ENCODE data around the gene NPIPA7.
"Not testable (repeated sequence)": the region's sequence is repeated elsewhere in the genome, so short reads cannot be mapped to it uniquely, and the experiment has no call there.

Gene NPIPA7

GRCh38 chr16:16369081-16369856 lies 9.7 kb upstream of the NPIPA7 start:
- not testable (repeated sequence) for H3K27ac ChIP-seq (ENCODE audit: low read depth, low read length); H2AFZ ChIP-seq (ENCODE audit: low read length, unreplicated experiment); H3K4me3 ChIP-seq (ENCODE audit: low read depth, low read length); H3K4me1 ChIP-seq (ENCODE audit: control insufficient read depth, insufficient read depth, low read length, unreplicated experiment); H3K79me2 ChIP-seq (ENCODE audit: control insufficient read depth, insufficient read depth, low read length, unreplicated experiment); H3K36me3 ChIP-seq (ENCODE audit: insufficient read depth, low read length); H3K27me3 ChIP-seq (ENCODE audit: insufficient read depth, low read length)

- H3K27ac ChIP-seq (ENCODE audit: low read depth, low read length); H3K36me3 ChIP-seq (ENCODE audit: insufficient read depth, low read length); H3K27me3 ChIP-seq (ENCODE audit: insufficient read depth, low read length); H3K4me1 ChIP-seq (ENCODE audit: control insufficient read depth, insufficient read depth, low read length, unreplicated experiment); H3K4me3 ChIP-seq (ENCODE audit: low read depth, low read length); H3K79me2 ChIP-seq (ENCODE audit: control insufficient read depth, insufficient read depth, low read length, unreplicated experiment); H2AFZ ChIP-seq (ENCODE audit: low read length, unreplicated experiment): not testable (repeated sequence)
Measured at GRCh38 chr16:16371136-16371735, 7.7 kb upstream of the NPIPA7 start.

GRCh38 chr16:16374192-16374591 lies 4.7 kb upstream of the NPIPA7 start:
- H3K79me2 ChIP-seq (ENCODE audit: control insufficient read depth, insufficient read depth, low read length, unreplicated experiment); H3K27ac ChIP-seq (ENCODE audit: low read depth, low read length); H3K4me1 ChIP-seq (ENCODE audit: control insufficient read depth, insufficient read depth, low read length, unreplicated experiment); H3K4me3 ChIP-seq (ENCODE audit: low read depth, low read length); H3K36me3 ChIP-seq (ENCODE audit: insufficient read depth, low read length); H3K27me3 ChIP-seq (ENCODE audit: insufficient read depth, low read length); H2AFZ ChIP-seq (ENCODE audit: low read length, unreplicated experiment): not testable (repeated sequence)

- H3K27me3 ChIP-seq (ENCODE audit: insufficient read depth, low read length); H3K27ac ChIP-seq (ENCODE audit: low read depth, low read length); H3K79me2 ChIP-seq (ENCODE audit: control insufficient read depth, insufficient read depth, low read length, unreplicated experiment); H3K36me3 ChIP-seq (ENCODE audit: insufficient read depth, low read length); H2AFZ ChIP-seq (ENCODE audit: low read length, unreplicated experiment); H3K4me1 ChIP-seq (ENCODE audit: control insufficient read depth, insufficient read depth, low read length, unreplicated experiment); H3K4me3 ChIP-seq (ENCODE audit: low read depth, low read length): not testable (repeated sequence)
Measured at GRCh38 chr16:16399685-16400084, 20.7 kb downstream of the NPIPA7 start.

DNA sequence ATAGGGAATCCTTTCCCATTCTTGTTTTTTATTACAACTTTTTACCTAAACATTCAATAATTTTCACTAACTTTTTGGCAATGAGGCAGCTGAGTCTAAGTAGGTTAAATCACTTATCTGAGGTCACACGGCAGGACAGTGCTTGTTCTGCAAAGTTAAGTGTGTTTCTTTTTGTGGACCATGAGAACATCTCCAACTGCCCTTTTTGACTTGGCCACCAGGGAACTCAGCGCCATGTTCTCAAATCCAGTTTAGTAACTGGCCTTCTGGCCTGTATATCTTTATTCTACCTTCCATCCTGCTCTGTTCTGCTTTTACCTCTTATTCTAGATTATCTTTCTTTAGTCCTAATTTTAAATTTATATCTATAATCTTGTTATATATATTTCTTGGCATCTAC lies 23.4 kb downstream of the NPIPA7 start:
- not testable (repeated sequence) for H3K36me3 ChIP-seq (ENCODE audit: insufficient read depth, low read length); H2AFZ ChIP-seq (ENCODE audit: low read length, unreplicated experiment); H3K27me3 ChIP-seq (ENCODE audit: insufficient read depth, low read length); H3K27ac ChIP-seq (ENCODE audit: low read depth, low read length); H3K79me2 ChIP-seq (ENCODE audit: control insufficient read depth, insufficient read depth, low read length, unreplicated experiment); H3K4me1 ChIP-seq (ENCODE audit: control insufficient read depth, insufficient read depth, low read length, unreplicated experiment); H3K4me3 ChIP-seq (ENCODE audit: low read depth, low read length)

- not testable (repeated sequence) for H3K27ac ChIP-seq (ENCODE audit: low read depth, low read length); H3K4me1 ChIP-seq (ENCODE audit: control insufficient read depth, insufficient read depth, low read length, unreplicated experiment); H3K4me3 ChIP-seq (ENCODE audit: low read depth, low read length); H3K27me3 ChIP-seq (ENCODE audit: insufficient read depth, low read length); H2AFZ ChIP-seq (ENCODE audit: low read length, unreplicated experiment); H3K79me2 ChIP-seq (ENCODE audit: control insufficient read depth, insufficient read depth, low read length, unreplicated experiment); H3K36me3 ChIP-seq (ENCODE audit: insufficient read depth, low read length)
Measured at GRCh38 chr16:16404283-16404682, 25.3 kb downstream of the NPIPA7 start.

DNA sequence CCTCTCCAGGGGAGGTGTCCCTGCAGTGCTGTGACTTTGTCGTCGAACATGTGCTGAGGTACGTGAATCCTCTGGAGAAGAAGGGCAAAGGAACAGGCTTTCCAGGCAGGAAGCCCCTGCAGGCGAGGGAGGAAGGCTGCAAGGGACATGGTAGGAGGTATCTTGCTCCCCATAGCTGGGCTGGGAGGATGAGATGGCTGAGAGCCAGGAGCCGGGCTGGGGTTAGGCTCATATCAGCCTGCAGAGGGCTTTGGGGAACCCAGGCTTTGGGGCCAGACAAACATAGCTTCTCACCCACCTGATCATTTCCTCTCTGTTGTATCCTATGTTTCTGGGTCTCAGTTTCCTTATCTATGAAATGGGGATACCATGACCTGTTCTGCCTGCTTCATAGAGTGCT lies 26.5 kb downstream of the NPIPA7 start:
- H3K36me3 ChIP-seq (ENCODE audit: insufficient read depth, low read length); H2AFZ ChIP-seq (ENCODE audit: low read length, unreplicated experiment); H3K4me3 ChIP-seq (ENCODE audit: low read depth, low read length); H3K27ac ChIP-seq (ENCODE audit: low read depth, low read length); H3K4me1 ChIP-seq (ENCODE audit: control insufficient read depth, insufficient read depth, low read length, unreplicated experiment); H3K27me3 ChIP-seq (ENCODE audit: insufficient read depth, low read length); H3K79me2 ChIP-seq (ENCODE audit: control insufficient read depth, insufficient read depth, low read length, unreplicated experiment): not testable (repeated sequence)

DNA sequence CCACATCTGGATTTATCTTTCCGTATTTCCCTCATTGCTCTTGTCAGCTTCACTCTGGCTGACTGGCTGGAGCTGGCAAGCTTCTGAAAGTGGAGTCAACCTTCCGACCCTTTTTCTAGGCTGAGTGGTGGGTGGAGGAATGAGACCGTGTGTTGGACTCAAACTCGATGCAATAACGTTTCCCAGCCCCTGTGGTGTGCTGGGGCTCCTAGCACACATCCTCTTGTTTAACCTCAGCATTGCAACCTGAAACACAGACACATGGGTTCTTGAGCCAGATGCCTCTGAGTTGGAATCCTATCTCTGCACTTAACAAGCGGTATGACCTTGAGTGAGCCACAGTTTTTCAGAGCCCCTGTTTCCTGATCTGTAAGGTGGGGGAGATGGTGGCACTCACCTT lies 29.5 kb downstream of the NPIPA7 start:
- not testable (repeated sequence) for H3K36me3 ChIP-seq (ENCODE audit: insufficient read depth, low read length); H3K4me1 ChIP-seq (ENCODE audit: control insufficient read depth, insufficient read depth, low read length, unreplicated experiment); H2AFZ ChIP-seq (ENCODE audit: low read length, unreplicated experiment); H3K4me3 ChIP-seq (ENCODE audit: low read depth, low read length); H3K27ac ChIP-seq (ENCODE audit: low read depth, low read length); H3K27me3 ChIP-seq (ENCODE audit: insufficient read depth, low read length); H3K79me2 ChIP-seq (ENCODE audit: control insufficient read depth, insufficient read depth, low read length, unreplicated experiment)

DNA sequence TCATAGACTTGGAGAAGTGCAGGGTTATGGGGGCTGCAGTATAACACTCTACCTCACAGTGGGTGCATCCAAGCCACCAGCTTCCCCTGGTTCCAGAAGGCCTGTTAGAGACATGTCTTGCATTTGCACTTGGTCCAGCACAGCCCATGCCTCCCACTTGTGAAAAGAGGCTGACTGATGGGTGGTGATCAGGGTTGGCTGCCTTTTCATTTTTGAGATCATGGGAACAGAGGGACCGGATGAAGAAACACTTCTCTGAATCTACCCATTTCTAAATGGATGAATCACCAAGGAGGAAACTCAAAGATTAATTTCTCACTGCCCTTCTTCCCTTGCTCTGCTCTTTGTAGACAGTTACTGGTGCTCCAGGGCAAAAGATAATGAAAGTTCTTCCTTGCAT lies 34.8 kb downstream of the NPIPA7 start:
- not testable (repeated sequence) for H2AFZ ChIP-seq (ENCODE audit: low read length, unreplicated experiment); H3K27ac ChIP-seq (ENCODE audit: low read depth, low read length); H3K36me3 ChIP-seq (ENCODE audit: insufficient read depth, low read length); H3K27me3 ChIP-seq (ENCODE audit: insufficient read depth, low read length); H3K79me2 ChIP-seq (ENCODE audit: control insufficient read depth, insufficient read depth, low read length, unreplicated experiment); H3K4me3 ChIP-seq (ENCODE audit: low read depth, low read length); H3K4me1 ChIP-seq (ENCODE audit: control insufficient read depth, insufficient read depth, low read length, unreplicated experiment)

- not testable (repeated sequence) for H3K36me3 ChIP-seq (ENCODE audit: insufficient read depth, low read length); H3K27ac ChIP-seq (ENCODE audit: low read depth, low read length); H3K4me3 ChIP-seq (ENCODE audit: low read depth, low read length); H2AFZ ChIP-seq (ENCODE audit: low read length, unreplicated experiment); H3K4me1 ChIP-seq (ENCODE audit: control insufficient read depth, insufficient read depth, low read length, unreplicated experiment); H3K79me2 ChIP-seq (ENCODE audit: control insufficient read depth, insufficient read depth, low read length, unreplicated experiment); H3K27me3 ChIP-seq (ENCODE audit: insufficient read depth, low read length)
Measured at GRCh38 chr16:16417071-16417470, 38.1 kb downstream of the NPIPA7 start.

- not testable (repeated sequence) for H3K4me3 ChIP-seq (ENCODE audit: low read depth, low read length); H3K27ac ChIP-seq (ENCODE audit: low read depth, low read length); H3K36me3 ChIP-seq (ENCODE audit: insufficient read depth, low read length); H3K79me2 ChIP-seq (ENCODE audit: control insufficient read depth, insufficient read depth, low read length, unreplicated experiment); H3K27me3 ChIP-seq (ENCODE audit: insufficient read depth, low read length); H2AFZ ChIP-seq (ENCODE audit: low read length, unreplicated experiment); H3K4me1 ChIP-seq (ENCODE audit: control insufficient read depth, insufficient read depth, low read length, unreplicated experiment)
Measured at GRCh38 chr16:16417914-16418544, 39.1 kb downstream of the NPIPA7 start.
